ENCODE results near the gene PSD2. TPM values are rescaled to one million over a fixed set of nuclear protein-coding genes. Genes with fewer than 3 reads are reported as not detected.

The PSD2 gene
- total and polyA plus RNA-seq, 2 of the 13 experiments (the other 11 are each of a cell fraction or from before 2014, with no cell fraction given): 0.07 TPM; not detected in 1

GRCh38 chr5:139762615-139763170 is 32.9 kb upstream of the PSD2 start:
- in situ Hi-C loops (cut with HindIII; ENCODE audit: extremely low pct_ligation_motif_present, low pct_unique_long_range_greater_than_20kb): loop anchor here (5.0 kb wide), 1 partner anchor 115 kb away; the partner anchor contains the start of gene CXXC5
- Histone ChIP-seq H3K9me3 (ENCODE audit: low read length) (no peaks in the 10 kb centered on the region), H3K36me3 (replicated peaks in 1 of 2; ENCODE audit: control insufficient read depth in 1 of 2, insufficient read depth in 2 of 2, low read length in 2 of 2) (no peaks in the 10 kb centered on the region), H3K27me3 (ENCODE audit: control insufficient read depth in 1 of 2, insufficient read depth in 2 of 2, low read length in 2 of 2) (peaks cover 0 to 13% of the 10 kb centered on the region in 2 experiments; a peak in 4 of 5 replicates), H3K4me2 (ENCODE audit: low read depth, low read length) (no peak overlapping the region), H3K4me1 (ENCODE audit: insufficient read depth, low read length) (peaks cover 81% of the 10 kb centered on the region), H2AFZ (ENCODE audit: low read length) (no peak overlapping the region), H3K4me3 (replicated peaks in 1 of 3; ENCODE audit: insufficient read depth in 1 of 3, low read depth in 2 of 3, low read length in 3 of 3) (no peak overlapping the region), H3K79me2 (ENCODE audit: insufficient read depth, low read length) (no peaks in the 10 kb centered on the region), H3K9ac (ENCODE audit: insufficient read depth, low read depth, low read length) (no peak overlapping the region), H3K27ac (ENCODE audit: extremely low read length, insufficient read depth, low read length) (no peak overlapping the region), H4K20me1 (ENCODE audit: insufficient read depth, low read length) (no peaks in the 10 kb centered on the region)
- TF ChIP-seq ZBED4 (CRISPR knock-in tag; IDR thresholded peaks at IDR 0.05; ENCODE audit: borderline replicate concordance) (no peak), ZNF639 (CRISPR knock-in tag; conservative IDR thresholded peaks at IDR 0.05) (no peak), ZNF75D (CRISPR knock-in tag; IDR thresholded peaks at IDR 0.05; ENCODE audit: borderline replicate concordance) (no peak), JDP2 (CRISPR knock-in tag; IDR thresholded peaks at IDR 0.05; ENCODE audit: borderline replicate concordance) (no peak), HNRNPLL (IDR thresholded peaks at IDR 0.05; ENCODE audit: low read depth, low read length, poor library complexity, severe bottlenecking) (no peak), UBTF (CRISPR knock-in tag; IDR thresholded peaks at IDR 0.05) (no peak), ZNF383 (CRISPR knock-in tag; IDR thresholded peaks at IDR 0.05; ENCODE audit: borderline replicate concordance) (no peak)
- POLR2A ChIA-PET: interaction anchor here (1.4 kb wide), 1 partner anchor 29 kb away, joined by 5 read pairs; no protein-coding TSS in a partner anchor
- DNase-seq (ENCODE audit: low spot score) (no peak), ATAC-seq (no peak), FAIRE-seq (no peak)
- intact Hi-C loops (cut with micrococcal nuclease; ENCODE audit: unreplicated experiment): no loop called here
- WGBS (ENCODE audit: low lambda C conversion rate): 9% methylated on average over 8 of the region's 10 CpGs
- BruUV-seq (replicated peaks): no TSS peak
- CTCF ChIA-PET (ENCODE audit: low intra/inter-chr PET ratio, low total read pairs): no interaction called here

Measured in HepG2 (cell line).